CD4-positive, alpha-beta T cell treated with Interleukin-17A for 4 hours (primary cell): ENCODE measurements around the gene FOXD4L1.
A peak's percentile ranks its signal among the peaks of the same experiment; 100 is the strongest.
"Not testable (repeated sequence)": the region's sequence is repeated elsewhere in the genome, so short reads cannot be mapped to it uniquely, and the experiment has no call there.

ENCODE experiments used
- DNase-seq: peaks from one replicate; pipeline ENCODE4 v3.0.0-alpha.2; 2020; ENCODE audit warnings: mixed read lengths

The FOXD4L1 gene

DNA sequence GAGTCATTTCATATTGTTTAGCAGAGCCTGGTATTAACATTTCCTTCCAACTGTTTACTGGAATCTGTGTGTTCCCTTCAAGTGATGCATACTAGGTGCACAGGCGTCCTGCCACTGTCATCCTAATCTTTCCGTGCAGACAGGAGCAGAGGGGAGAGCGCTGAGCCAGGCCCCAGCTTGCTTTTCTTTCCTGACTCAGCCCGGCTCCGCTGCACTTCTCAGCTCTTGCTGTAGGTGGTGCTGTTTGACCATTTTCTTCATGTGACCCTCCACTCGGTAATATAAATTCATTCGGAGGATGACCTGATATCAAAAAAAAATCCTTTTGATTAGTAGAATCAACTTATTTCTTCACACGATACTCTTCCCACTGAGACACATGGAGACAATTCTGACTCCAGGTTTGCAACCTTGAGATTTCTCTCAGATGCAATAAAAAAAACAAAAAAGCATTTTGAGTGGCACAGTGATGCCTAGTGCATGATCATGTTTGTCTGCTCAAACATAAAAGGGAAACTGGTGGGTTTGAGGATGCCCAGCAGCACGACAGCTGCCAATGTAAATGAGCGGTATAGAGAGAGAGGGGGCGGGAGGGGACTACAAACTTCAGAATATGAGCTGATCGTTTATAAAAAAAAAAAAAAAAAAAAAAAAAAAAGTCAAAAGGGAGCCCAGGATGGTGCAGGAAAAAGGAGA, 29.0 kb downstream of the FOXD4L1 start:
- not testable (repeated sequence) for DNase-seq

GRCh38 chr2:113528126-113528525, 29.7 kb downstream of the FOXD4L1 start:
- DNase-seq: not testable (repeated sequence)

GRCh38 chr2:113528904-113529303, 30.4 kb downstream of the FOXD4L1 start:
- DNase-seq: not testable (repeated sequence)

DNA sequence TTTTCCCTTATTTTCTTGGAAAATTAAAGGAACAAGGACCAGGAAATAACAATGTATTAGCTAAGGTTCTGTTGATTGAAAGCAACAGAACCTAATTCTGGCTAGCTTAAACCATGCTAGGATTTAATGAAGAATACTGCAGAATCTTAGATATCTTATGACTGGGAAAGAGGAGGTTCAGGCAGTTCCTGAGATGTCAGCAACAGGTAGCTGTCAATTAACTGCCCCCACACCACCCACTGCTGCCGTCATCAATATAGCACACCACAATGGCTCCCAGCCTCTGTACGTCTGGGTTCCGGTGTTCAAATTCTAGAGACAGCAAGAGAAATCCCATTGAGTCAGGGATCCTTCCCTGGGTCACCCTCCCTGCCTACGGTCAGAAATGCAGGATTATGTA, 34.5 kb downstream of the FOXD4L1 start:
- DNase-seq: not testable (repeated sequence)

- DNase-seq: not testable (repeated sequence)
These were observed 38.1 kb downstream of the FOXD4L1 start for GRCh38 chr2:113536573-113536972.

DNA sequence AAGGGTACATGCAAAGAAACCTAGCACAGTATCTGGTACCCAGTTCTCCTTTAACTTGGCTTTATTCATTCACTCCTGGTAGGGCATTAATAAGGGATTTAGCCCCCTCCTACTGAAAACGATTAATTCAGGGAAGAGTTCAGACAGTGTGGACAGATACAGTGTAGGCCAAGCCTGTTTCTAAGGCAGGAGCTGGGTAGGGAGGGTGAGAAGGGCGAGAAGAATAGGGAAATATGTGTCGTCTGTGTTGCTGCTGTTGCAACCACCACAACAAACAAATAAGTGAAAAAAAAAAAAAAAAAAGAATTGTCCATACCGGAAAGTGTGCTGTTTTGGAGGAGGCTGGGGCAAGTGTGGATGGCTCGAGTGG, 42.4 kb downstream of the FOXD4L1 start:
- not testable (repeated sequence) for DNase-seq

DNA sequence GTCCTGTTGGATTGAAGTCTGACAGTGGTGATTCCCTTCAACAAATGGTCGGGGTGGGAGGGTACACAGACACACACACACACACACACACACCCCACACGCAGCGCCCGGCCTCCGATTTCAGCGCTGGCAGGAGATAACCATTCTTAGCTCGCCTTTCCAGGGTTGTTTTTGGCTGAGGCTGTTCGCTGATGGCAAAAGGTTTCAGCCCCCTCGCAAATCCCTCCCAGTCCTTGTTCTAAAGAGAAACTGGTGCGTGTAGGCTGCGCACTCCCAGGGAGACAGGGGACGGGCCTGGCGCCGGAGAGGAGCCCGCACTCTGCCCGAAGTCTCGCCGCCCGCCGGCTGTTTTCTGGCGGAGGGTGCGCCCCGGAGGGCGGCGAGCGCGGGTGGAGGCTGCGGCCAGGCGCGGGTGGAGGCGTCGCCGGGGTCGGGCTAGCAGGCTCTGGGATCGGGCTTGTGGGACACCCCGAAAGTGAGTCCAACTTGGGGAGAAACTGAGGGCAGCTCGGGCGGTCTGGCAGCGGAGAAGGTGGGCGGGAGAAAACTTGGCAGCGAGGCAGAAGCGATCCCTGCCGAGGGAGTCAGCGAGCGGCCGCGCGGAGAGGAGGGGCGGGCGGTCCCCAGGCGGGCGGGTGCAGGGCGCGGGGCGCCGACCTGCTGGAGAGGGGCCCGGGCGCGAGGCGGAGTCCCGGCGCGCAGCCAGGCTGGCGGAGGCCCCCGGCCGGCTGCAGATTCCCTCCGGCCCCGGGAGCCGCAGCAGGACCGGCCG, 42.9 kb downstream of the FOXD4L1 start:
- DNase-seq: peak; percentile 35

DNA sequence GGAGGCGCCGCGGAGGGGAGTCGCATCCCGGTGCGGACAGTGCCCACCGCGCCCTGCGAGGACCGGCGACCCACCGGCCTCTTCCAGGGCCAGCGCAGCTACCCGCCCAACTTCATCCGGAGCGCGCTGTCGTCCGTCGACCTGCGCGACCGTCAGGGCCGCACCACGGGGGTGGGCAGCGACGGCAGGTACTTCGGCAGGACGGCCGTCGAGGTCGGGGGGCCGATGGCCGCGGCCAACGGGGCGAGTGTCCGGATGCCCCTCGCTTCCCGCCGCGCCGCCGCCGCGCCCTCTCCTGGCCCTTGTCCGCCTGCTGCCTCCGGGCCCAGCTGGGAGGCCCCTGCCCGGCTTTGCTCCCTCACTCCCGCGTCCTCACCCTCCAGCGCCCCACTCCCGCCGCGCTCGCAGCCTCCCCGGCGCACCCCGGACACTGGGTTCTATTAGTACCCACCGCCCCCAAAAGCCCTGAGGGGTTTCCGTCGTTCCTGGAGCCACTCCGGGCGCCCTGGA, 43.6 kb downstream of the FOXD4L1 start:
- DNase-seq: not testable (repeated sequence)

- DNase-seq: not testable (repeated sequence)
These were observed 44.1 kb downstream of the FOXD4L1 start for GRCh38 chr2:113542529-113542928.
